RWPE1 (cell line): ENCODE results near the gene ZC3H12A.

Source experiments
- CTCF ChIA-PET: fragments of 350-600 bp; sonication (Branson Sonifier 250); formaldehyde crosslinking; extraction: SDS; loops from one replicate; lab custom pipeline; 2021; lab: Yijun Ruan, JAX
- POLR2A ChIA-PET: fragments of 400-600 bp; formaldehyde crosslinking; extraction: SDS; loops from one replicate; lab custom pipeline; 2020; ENCODE audit warnings: antibody characterized with exemption; ENCODE audit not compliant: low non-redundant PET; lab: Yijun Ruan, JAX
- DNase-seq: peaks from one replicate; pipeline ENCODE4 v3.0.0; 2012; ENCODE audit warnings: low spot score
- H3K27ac ChIP-seq: fragments of 450-650 bp; 2 replicates; pipeline ENCODE4 v1.5.1; 2017
- TF ChIP-seq, protein P1 (sequence below): fragments of 450-650 bp; conservative IDR thresholded peaks from 2 replicates; pipeline ENCODE4 v1.5.1; 2017; ENCODE audit warnings: low read depth, mild to moderate bottlenecking

The ZC3H12A gene

DNA sequence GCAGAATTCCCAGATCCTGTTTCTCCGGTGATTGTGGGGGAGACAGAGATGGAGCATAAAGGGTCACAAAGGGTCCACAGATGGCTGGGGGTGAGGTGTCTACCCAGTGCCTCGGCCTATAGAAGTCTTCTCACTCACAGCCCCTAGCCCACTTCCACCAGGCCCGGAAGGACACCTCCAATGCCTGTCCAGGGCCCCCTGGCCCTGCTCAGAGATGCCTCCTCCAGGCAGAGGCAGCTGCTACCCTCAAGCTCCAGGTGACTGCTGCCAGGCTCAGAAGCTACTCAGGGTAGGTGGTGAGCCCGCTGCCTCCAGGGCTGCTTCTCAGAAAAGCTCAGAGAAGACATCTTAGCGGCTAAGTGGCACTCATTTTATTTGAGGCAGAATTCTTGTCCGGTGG, 22.0 kb upstream of the ZC3H12A start:
- ChIA-PET POLR2A (no interaction called here), CTCF (interaction anchor here (0.6 to 4.6 kb wide), 2 partner anchors 34 to 526 kb away, joined by 3 to 43 read pairs; no protein-coding TSS in a partner anchor)
- TF ChIP-seq, protein P1, sequence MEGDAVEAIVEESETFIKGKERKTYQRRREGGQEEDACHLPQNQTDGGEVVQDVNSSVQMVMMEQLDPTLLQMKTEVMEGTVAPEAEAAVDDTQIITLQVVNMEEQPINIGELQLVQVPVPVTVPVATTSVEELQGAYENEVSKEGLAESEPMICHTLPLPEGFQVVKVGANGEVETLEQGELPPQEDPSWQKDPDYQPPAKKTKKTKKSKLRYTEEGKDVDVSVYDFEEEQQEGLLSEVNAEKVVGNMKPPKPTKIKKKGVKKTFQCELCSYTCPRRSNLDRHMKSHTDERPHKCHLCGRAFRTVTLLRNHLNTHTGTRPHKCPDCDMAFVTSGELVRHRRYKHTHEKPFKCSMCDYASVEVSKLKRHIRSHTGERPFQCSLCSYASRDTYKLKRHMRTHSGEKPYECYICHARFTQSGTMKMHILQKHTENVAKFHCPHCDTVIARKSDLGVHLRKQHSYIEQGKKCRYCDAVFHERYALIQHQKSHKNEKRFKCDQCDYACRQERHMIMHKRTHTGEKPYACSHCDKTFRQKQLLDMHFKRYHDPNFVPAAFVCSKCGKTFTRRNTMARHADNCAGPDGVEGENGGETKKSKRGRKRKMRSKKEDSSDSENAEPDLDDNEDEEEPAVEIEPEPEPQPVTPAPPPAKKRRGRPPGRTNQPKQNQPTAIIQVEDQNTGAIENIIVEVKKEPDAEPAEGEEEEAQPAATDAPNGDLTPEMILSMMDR = no peak
- DNase-seq = no peak
- H3K27ac ChIP-seq = peak overlapping the region; percentile 92

DNA sequence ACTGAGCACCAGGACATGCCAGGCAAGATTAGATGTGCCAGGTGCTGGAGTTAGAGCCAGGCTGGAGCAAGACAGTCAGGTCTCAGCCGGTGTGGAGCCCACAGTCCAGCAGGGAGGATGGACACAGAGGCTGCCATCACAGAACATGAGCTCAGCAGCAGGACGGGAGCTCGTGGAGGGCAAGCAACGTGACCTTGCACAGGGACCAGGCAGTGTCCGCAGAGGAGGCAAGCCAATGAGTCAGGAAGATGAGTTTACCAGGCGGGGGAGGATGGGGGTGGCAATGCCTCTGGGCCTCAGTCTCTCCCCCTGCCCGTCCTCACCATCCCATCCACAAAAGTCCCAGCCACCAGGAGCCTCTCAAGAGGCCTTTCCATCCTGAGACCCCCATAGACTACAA, 20.7 kb upstream of the ZC3H12A start:
- CTCF ChIA-PET = interaction anchor here (0.7 to 4.6 kb wide), 4 partner anchors 26 to 924 kb away, joined by 3 to 43 read pairs (median 4); no protein-coding TSS in a partner anchor
- DNase-seq = no peak
- POLR2A ChIA-PET = interaction anchor here (0.6 kb wide), 2 partner anchors 9 to 101 kb away, joined by 4 to 5 read pairs; partner anchors contain the start of gene SNIP1
- H3K27ac ChIP-seq = peak overlapping the region; percentile 92
- TF ChIP-seq, protein P1 = no peak

DNA sequence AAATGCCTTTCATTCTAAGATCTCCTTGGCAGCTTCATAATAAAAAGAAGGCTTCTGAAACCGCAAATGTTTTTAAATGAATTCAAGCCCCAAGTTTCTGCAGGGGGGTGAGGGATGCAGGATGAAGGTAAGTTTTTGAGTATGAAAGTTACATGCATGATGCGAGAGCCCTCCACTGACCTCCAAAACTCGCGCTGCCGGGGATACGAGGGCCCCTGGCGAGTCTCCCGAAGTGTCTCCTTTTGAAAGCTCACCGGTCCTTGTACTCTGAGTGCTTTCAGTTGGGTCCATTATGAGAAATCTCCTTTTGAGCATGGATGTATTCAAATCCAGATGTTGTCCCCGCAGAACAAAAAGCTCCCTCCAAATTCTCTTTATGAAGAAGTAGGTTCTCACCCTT, 18.9 kb upstream of the ZC3H12A start:
- CTCF ChIA-PET = interaction anchor here (0.6 to 4.6 kb wide), 7 partner anchors 12 to 228 kb away, joined by 3 to 43 read pairs (median 4); partner anchors contain the start of gene MEAF6
- peak overlapping the region; percentile 92 for H3K27ac ChIP-seq
- no peak for DNase-seq
- TF ChIP-seq, protein P1 = no peak
- POLR2A ChIA-PET = no interaction called here

DNA sequence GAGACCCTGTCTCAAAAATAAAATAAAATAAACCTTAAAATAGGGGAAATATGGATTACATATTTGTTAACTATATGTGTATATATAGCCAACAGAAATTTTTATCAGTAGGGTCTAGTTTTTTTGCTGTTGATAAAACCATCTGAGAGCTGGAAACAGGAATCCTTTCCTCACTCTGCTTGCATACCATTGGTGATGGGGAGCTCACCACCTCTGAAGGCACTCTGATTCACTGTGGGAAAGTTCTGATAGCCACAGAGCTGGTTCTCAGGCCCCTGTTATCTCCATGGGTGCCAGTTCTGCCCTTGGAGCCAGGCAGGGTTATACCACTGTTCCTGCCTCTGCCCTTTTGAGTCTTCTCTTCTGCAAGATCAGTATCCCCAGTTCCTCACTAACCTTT, 17.8 kb upstream of the ZC3H12A start:
- ChIA-PET POLR2A (no interaction called here), CTCF (interaction anchor here (0.6 to 4.6 kb wide), 2 partner anchors 29 to 1865 kb away, joined by 3 to 43 read pairs; no protein-coding TSS in a partner anchor)
- DNase-seq = no peak
- H3K27ac ChIP-seq = peak overlapping the region; percentile 61
- TF ChIP-seq, protein P1 = no peak

DNA sequence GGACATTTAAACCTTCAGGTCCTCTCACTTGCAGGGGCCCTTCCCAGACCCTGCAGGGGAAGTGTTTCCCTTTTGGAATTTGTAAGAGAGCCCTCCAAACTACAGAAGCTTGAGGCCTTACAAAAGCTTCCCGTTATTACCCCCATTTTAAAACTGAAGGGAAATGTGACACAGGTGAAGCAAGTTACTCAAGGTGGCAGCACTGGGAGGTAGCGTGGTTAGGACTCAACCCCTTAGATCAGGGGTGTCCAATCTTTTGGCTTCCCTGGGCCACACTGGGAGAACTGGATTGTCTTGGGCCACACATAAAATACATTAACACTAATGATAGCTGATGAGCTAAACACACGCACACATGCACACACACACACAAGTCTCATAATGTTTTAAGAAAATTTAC, 15.8 kb upstream of the ZC3H12A start:
- no peak for DNase-seq
- POLR2A ChIA-PET = no interaction called here
- TF ChIP-seq, protein P1 = no peak
- H3K27ac ChIP-seq = no peak overlapping the region
- CTCF ChIA-PET = interaction anchor here (0.6 to 0.7 kb wide), 3 partner anchors 10 to 1028 kb away, joined by 3 read pairs; no protein-coding TSS in a partner anchor

DNA sequence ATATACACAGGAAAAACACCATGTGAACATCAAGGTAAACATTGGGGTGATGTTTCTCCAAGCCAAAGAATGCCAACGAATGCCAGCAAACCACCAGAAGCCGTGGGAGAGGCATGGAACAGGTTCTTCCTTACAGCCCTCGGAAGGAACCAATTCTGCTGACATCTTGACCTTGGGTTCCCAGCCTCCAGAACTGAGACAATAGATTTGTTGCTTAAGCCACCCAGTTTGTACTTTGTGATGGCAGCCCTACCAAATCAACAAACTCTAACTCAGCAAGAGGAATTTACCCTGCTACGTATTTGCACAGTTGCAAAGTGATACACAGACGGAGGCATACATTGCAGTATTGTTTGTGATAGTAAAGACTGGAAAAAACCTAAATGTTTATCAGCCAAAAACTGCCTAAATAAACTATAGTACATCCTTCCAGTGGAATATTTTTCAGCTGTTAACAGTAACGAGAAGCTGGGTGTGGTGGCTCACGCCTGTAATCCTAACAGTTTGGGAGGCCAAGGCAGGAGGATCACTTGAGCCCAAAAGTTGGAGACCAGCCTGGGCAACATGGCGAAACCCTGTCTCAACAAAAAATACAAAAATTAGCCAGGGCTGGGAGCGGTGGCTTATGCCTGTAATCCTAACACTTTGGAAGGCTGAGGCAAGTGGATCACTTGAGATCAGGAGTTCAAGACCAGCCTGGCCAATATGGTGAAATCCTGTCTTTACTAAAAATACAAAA, 12.5 kb upstream of the ZC3H12A start:
- CTCF ChIA-PET = interaction anchor here (0.7 kb wide), 1 partner anchor 38 kb away, joined by 7 read pairs; no protein-coding TSS in a partner anchor
- no peak for DNase-seq
- POLR2A ChIA-PET = no interaction called here
- H3K27ac ChIP-seq = no peak overlapping the region
- TF ChIP-seq, protein P1 = no peak
